ENCODE measurements around the gene PPFIA4.

The PPFIA4 gene

DNA sequence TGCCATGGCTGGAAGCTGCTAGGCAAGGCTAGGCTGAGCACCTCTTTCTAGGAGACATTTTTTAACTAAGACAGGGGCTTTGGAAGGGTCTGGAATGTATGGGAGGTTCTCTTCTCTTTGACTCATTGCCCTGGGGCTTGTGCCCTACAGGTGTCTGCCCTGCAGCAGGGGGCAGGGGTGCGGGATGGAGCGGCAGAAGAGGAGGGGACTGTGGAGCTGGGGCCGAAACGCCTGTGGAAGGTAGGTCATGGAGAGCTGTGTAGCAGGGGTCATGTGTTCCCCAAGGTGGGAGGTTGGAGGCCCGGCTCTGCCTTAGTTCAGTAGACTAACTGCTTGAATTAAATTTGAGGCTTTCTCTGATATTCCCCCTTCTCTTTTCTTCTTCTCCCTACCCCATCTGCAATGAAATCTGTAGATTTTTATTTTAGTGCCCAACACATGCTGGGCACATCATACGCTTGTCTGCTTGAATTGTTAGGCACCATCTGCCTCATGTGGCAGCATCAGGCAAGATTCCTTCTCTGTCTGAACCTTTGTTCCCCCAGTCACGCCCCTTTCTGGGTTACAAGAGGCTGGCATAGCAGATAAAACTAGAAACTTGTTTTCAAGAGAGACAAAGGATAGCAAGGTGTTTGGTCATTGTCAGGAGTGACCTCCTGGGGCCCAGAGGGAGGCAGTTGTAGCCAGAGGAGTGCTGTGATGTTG lies 18.4 kb downstream of the PPFIA4 start:
- Histone ChIP-seq H3K9me3 (ENCODE audit: insufficient read depth, low read depth, low read length) (no peaks in the 10 kb centered on the region), H3K14ac (ENCODE audit: low read length) (no peak overlapping the region), H3K4me2 (ENCODE audit: low read length) (no peak overlapping the region), H2BK12ac (ENCODE audit: low read length) (no peak overlapping the region), H3K36me3 (ENCODE audit: control insufficient read depth in 1 of 2, insufficient read depth in 2 of 2, low read length in 2 of 2) (no peaks in the 10 kb centered on the region), H3K4me3 (ENCODE audit: low read depth, low read length) (no peak overlapping the region), H3K9ac (ENCODE audit: low read length) (no peak overlapping the region), H4K91ac (ENCODE audit: low read depth, low read length) (no peak overlapping the region), H3K79me1 (ENCODE audit: low read length) (no peaks in the 10 kb centered on the region), H3K27me3 (ENCODE audit: insufficient read depth, low read length) (no peaks in the 10 kb centered on the region), H2AK5ac (ENCODE audit: low read length) (no peak overlapping the region), H3K18ac (ENCODE audit: low read length) (no peak overlapping the region), H4K8ac (ENCODE audit: low read depth, low read length) (no peak overlapping the region), H3K4me1 (ENCODE audit: control insufficient read depth in 1 of 2, insufficient read depth in 2 of 2, low read length in 2 of 2) (no peaks in the 10 kb centered on the region), H3K79me2 (ENCODE audit: control insufficient read depth, insufficient read depth, low read length, poor library complexity) (no peaks in the 10 kb centered on the region), H2BK5ac (ENCODE audit: low read depth, low read length, poor library complexity) (no peak overlapping the region), H3K23ac (ENCODE audit: low read length) (no peak overlapping the region), H3K4ac (ENCODE audit: low read depth, low read length) (no peak overlapping the region), H2AFZ (ENCODE audit: insufficient read depth, low read length, poor library complexity) (no peak overlapping the region), H3K27ac (ENCODE audit: low read depth, low read length) (no peak overlapping the region), H4K12ac (ENCODE audit: low read depth, low read length) (no peak overlapping the region), H2BK120ac (ENCODE audit: insufficient read depth, low read length, poor library complexity) (no peak overlapping the region)
- WGBS (ENCODE audit: extremely low coverage, insufficient coverage, insufficient read length) = no CpG with 5 or more reads among the region's 7 CpGs
- DNase-seq = peak; percentile 17 to 55

DNA sequence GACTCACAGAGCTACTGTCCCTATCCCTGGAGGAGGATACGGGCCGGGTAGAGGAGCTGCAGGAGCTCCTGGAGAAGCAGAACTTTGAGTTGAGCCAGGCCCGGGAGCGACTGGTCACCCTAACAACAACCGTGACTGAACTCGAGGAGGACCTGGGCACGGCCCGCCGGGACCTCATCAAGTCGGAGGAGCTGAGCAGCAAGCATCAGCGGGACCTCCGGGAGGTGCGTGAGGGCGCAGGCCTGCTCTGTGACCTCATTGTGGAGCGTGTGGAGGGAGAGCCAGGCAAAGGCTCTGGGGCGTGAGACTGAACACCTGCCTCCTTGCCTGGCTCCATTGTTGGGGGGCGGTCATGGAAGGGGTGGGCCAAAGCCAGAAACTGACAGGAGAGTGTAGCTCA lies 19.0 kb downstream of the PPFIA4 start:
- H2BK5ac ChIP-seq (ENCODE audit: low read depth, low read length, poor library complexity) = no peak overlapping the region
- H3K23ac ChIP-seq (ENCODE audit: low read length) = no peak overlapping the region
- no peak overlapping the region for H3K4ac ChIP-seq (ENCODE audit: low read depth, low read length)
- no peak overlapping the region for H4K12ac ChIP-seq (ENCODE audit: low read depth, low read length)
- H3K14ac ChIP-seq (ENCODE audit: low read length) = no peak overlapping the region
- no peak overlapping the region for H3K4me3 ChIP-seq (ENCODE audit: low read depth, low read length)
- H3K4me2 ChIP-seq (ENCODE audit: low read length) = no peak overlapping the region
- H3K18ac ChIP-seq (ENCODE audit: low read length) = no peak overlapping the region
- H3K79me2 ChIP-seq (ENCODE audit: control insufficient read depth, insufficient read depth, low read length, poor library complexity) = no peaks in the 10 kb centered on the region
- H3K79me1 ChIP-seq (ENCODE audit: low read length) = no peaks in the 10 kb centered on the region
- H3K9ac ChIP-seq (ENCODE audit: low read length) = no peak overlapping the region
- no peak overlapping the region for H2AK5ac ChIP-seq (ENCODE audit: low read length)
- no peak overlapping the region for H4K91ac ChIP-seq (ENCODE audit: low read depth, low read length)
- no peaks in the 10 kb centered on the region for H3K36me3 ChIP-seq (ENCODE audit: control insufficient read depth in 1 of 2, insufficient read depth in 2 of 2, low read length in 2 of 2)
- WGBS (ENCODE audit: extremely low coverage, insufficient coverage, insufficient read length) = no CpG with 5 or more reads among the region's 17 CpGs
- H3K9me3 ChIP-seq (ENCODE audit: insufficient read depth, low read depth, low read length) = no peaks in the 10 kb centered on the region
- H3K27me3 ChIP-seq (ENCODE audit: insufficient read depth, low read length) = no peaks in the 10 kb centered on the region
- H2BK120ac ChIP-seq (ENCODE audit: insufficient read depth, low read length, poor library complexity) = no peak overlapping the region
- no peak overlapping the region for H4K8ac ChIP-seq (ENCODE audit: low read depth, low read length)
- no peak overlapping the region for H3K27ac ChIP-seq (ENCODE audit: low read depth, low read length)
- no peak overlapping the region for H2BK12ac ChIP-seq (ENCODE audit: low read length)
- H3K4me1 ChIP-seq (ENCODE audit: control insufficient read depth in 1 of 2, insufficient read depth in 2 of 2, low read length in 2 of 2) = no peaks in the 10 kb centered on the region
- no peak for DNase-seq
- H2AFZ ChIP-seq (ENCODE audit: insufficient read depth, low read length, poor library complexity) = no peak overlapping the region

DNA sequence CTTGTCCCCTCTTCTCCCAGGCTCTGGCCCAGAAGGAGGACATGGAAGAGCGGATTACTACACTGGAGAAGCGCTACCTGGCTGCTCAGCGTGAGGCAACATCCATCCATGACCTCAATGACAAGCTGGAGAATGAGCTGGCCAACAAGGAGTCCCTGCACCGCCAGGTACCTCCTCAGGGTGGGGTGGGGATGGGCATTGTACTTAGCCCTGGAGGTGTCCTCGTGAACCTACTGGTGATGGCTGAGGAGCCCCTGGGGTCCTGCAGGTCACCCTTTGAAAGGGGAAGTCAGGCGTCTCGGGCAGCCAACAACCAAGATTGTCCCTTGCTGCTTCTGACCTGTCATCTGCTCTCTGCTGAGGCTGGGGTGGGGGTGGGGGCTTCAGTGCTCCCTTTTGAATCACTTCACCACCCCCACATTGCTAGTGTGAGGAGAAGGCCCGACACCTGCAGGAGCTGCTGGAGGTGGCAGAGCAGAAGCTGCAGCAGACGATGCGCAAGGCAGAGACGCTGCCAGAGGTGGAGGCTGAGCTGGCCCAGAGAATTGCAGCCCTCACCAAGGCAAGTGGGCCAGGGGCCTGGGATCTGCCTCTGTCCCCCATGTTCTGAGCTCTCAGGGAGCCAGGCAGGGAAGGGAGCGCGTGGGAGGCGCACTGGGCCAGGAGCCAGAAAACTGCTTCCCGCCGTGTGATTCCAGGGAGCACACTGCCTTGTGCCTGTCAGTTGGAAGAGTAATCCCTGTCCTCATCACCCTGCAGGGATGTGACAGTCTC lies 19.7 kb downstream of the PPFIA4 start:
- Histone ChIP-seq H3K36me3 (ENCODE audit: control insufficient read depth in 1 of 2, insufficient read depth in 2 of 2, low read length in 2 of 2) (no peaks in the 10 kb centered on the region), H3K9me3 (ENCODE audit: insufficient read depth, low read depth, low read length) (no peaks in the 10 kb centered on the region), H3K18ac (ENCODE audit: low read length) (no peak overlapping the region), H3K4ac (ENCODE audit: low read depth, low read length) (no peak overlapping the region), H3K79me2 (ENCODE audit: control insufficient read depth, insufficient read depth, low read length, poor library complexity) (no peaks in the 10 kb centered on the region), H3K79me1 (ENCODE audit: low read length) (no peaks in the 10 kb centered on the region), H3K9ac (ENCODE audit: low read length) (no peak overlapping the region), H3K4me3 (ENCODE audit: low read depth, low read length) (no peak overlapping the region), H4K91ac (ENCODE audit: low read depth, low read length) (no peak overlapping the region), H3K4me1 (ENCODE audit: control insufficient read depth in 1 of 2, insufficient read depth in 2 of 2, low read length in 2 of 2) (no peaks in the 10 kb centered on the region), H3K23ac (ENCODE audit: low read length) (no peak overlapping the region), H2AFZ (ENCODE audit: insufficient read depth, low read length, poor library complexity) (no peak overlapping the region), H2AK5ac (ENCODE audit: low read length) (no peak overlapping the region), H4K12ac (ENCODE audit: low read depth, low read length) (no peak overlapping the region), H3K27me3 (ENCODE audit: insufficient read depth, low read length) (no peaks in the 10 kb centered on the region), H2BK120ac (ENCODE audit: insufficient read depth, low read length, poor library complexity) (no peak overlapping the region), H3K27ac (ENCODE audit: low read depth, low read length) (no peak overlapping the region), H3K14ac (ENCODE audit: low read length) (no peak overlapping the region), H2BK5ac (ENCODE audit: low read depth, low read length, poor library complexity) (no peak overlapping the region), H3K4me2 (ENCODE audit: low read length) (no peak overlapping the region), H2BK12ac (ENCODE audit: low read length) (no peak overlapping the region), H4K8ac (ENCODE audit: low read depth, low read length) (no peak overlapping the region)
- no peak for DNase-seq
- WGBS (ENCODE audit: extremely low coverage, insufficient coverage, insufficient read length) = no CpG with 5 or more reads among the region's 16 CpGs

DNA sequence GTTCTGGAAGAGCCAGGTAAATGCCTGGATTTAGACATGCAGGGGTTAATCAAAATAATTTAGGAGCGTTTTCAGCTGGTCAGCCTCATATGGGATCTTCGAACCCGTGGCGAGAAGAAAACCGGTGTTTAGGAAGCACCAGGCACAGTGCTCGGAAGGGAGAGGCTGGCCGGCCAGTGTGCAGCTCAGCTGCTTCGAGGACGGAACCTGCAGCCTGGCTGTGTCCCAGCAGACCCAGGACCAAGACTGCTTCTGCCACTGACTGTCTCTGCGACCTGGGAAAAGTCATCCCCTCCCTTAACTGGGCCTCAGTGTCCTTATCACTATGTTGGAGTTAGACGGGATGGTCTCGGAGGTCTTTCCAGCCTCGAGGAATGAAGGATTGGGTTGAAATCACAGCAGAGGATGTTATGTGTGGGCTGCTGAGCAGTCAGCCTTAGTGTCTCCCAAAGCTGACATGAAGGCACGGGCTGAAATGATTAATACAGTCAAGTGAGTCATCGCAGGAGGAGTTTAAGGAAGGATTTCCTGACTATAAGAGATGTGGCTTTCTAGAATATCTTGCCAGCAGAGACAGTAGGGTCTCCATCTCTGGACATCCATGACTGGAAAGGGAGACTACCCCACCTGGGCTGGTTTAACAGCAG lies 20.8 kb downstream of the PPFIA4 start:
- Histone ChIP-seq H3K4me3 (ENCODE audit: low read depth, low read length) (no peak overlapping the region), H2BK12ac (ENCODE audit: low read length) (no peak overlapping the region), H2BK5ac (ENCODE audit: low read depth, low read length, poor library complexity) (no peak overlapping the region), H2BK120ac (ENCODE audit: insufficient read depth, low read length, poor library complexity) (no peak overlapping the region), H3K14ac (ENCODE audit: low read length) (no peak overlapping the region), H4K12ac (ENCODE audit: low read depth, low read length) (no peak overlapping the region), H3K4ac (ENCODE audit: low read depth, low read length) (no peak overlapping the region), H4K91ac (ENCODE audit: low read depth, low read length) (no peak overlapping the region), H3K9ac (ENCODE audit: low read length) (no peak overlapping the region), H3K79me2 (ENCODE audit: control insufficient read depth, insufficient read depth, low read length, poor library complexity) (no peaks in the 10 kb centered on the region), H3K36me3 (ENCODE audit: control insufficient read depth in 1 of 2, insufficient read depth in 2 of 2, low read length in 2 of 2) (no peaks in the 10 kb centered on the region), H3K27ac (ENCODE audit: low read depth, low read length) (no peak overlapping the region), H4K8ac (ENCODE audit: low read depth, low read length) (no peak overlapping the region), H2AFZ (ENCODE audit: insufficient read depth, low read length, poor library complexity) (no peak overlapping the region), H3K79me1 (ENCODE audit: low read length) (no peaks in the 10 kb centered on the region), H2AK5ac (ENCODE audit: low read length) (no peak overlapping the region), H3K4me1 (ENCODE audit: control insufficient read depth in 1 of 2, insufficient read depth in 2 of 2, low read length in 2 of 2) (no peaks in the 10 kb centered on the region), H3K23ac (ENCODE audit: low read length) (no peak overlapping the region), H3K18ac (ENCODE audit: low read length) (no peak overlapping the region), H3K9me3 (ENCODE audit: insufficient read depth, low read depth, low read length) (no peaks in the 10 kb centered on the region), H3K4me2 (ENCODE audit: low read length) (no peak overlapping the region), H3K27me3 (ENCODE audit: insufficient read depth, low read length) (no peaks in the 10 kb centered on the region)
- DNase-seq = peak; percentile 41 to 69
- no CpG with 5 or more reads among the region's 15 CpGs for WGBS (ENCODE audit: extremely low coverage, insufficient coverage, insufficient read length)

Data from trophoblast cell (in vitro differentiated cells and primary cell).